ENCODE measurements around the gene PHF2. TPM values are rescaled to one million over a fixed set of nuclear protein-coding genes. Genes with fewer than 3 reads are reported as not detected.

PHF2 gene
- total and polyA plus RNA-seq, 4 donors: 10.3 to 32.4 (median 27.9) TPM

DNA sequence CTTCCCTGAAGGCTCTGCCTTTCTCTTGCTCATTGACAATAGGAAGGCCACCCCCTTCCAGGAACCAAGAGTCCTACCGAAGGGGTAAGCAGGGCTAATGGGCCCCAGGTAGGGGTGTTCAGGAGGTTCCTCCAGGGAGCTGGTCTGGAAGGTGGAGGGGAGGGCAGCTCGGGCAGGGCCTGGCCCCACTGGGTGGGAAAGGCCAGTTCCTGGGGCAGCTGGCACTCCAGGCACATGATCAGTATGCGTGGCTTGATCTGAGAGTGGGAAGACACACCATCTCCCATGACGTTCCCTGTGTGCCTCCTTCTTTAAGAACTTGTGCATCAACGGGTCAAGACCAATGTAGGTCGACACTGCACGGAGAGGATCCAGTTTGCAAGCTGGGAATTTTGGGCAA, 149.8 kb downstream of the PHF2 start:
- intact Hi-C loops (cut with DNase I): no loop called here
- no peak overlapping the region for H3K4me3 ChIP-seq (ENCODE audit: low read length in 2 of 2)
- H3K36me3 ChIP-seq (ENCODE audit: control insufficient read depth in 1 of 2, insufficient read depth in 2 of 2, low read length in 1 of 2): no peaks in the 10 kb centered on the region
- H3K9me3 ChIP-seq (ENCODE audit: control insufficient read depth, low read length): peaks cover 6% of the 10 kb centered on the region
- WGBS, 2 donors: 86 to 93% methylated on average over 7 of the region's 7 CpGs
- no peak for ATAC-seq (ENCODE audit: low FRiP score)
- H3K27ac ChIP-seq (ENCODE audit: low read depth in 1 of 2, low read length in 2 of 2): no peak overlapping the region
- DNase-seq: no peak
- H3K27me3 ChIP-seq (ENCODE audit: control insufficient read depth in 1 of 2, insufficient read depth in 2 of 2, low read length in 1 of 2): no peaks in the 10 kb centered on the region
- H3K4me1 ChIP-seq (ENCODE audit: control insufficient read depth in 1 of 2, insufficient read depth in 2 of 2, low read length in 2 of 2): no peaks in the 10 kb centered on the region

Small RNAs within 50 kb of the gene (microRNA-seq; reads per million reads assigned to microRNA genes)
- 0 reads per million in 2 donors for gene MIR548AU

Other genes with a start within 250 kb of the PHF2 start
- gene FAM120A, start 124.9 kb upstream of the PHF2 start, total RNA-seq: 10 to 100 TPM; 81.7 to 88.6 TPM
- 10 to 100 TPM; 30.7 to 40.8 TPM for gene FAM120A, start 124.9 kb upstream of the PHF2 start, polyA plus RNA-seq
- gene FAM120AOS, start 123.0 kb upstream of the PHF2 start, total RNA-seq: 10 to 100 TPM; 38.3 to 40.1 TPM
- gene FAM120AOS, start 123.0 kb upstream of the PHF2 start, polyA plus RNA-seq: 10 to 100 TPM; 41.2 to 57.2 TPM

Measured in aorta (tissue), 5 donors.